HG03460 (cell line): Measurements from ENCODE around the gene PLK5.
"Not testable (repeated sequence)": the region's sequence is repeated elsewhere in the genome, so short reads cannot be mapped to it uniquely, and the experiment has no call there.

Experiments used
- ATAC-seq: cut with Tn5 transposase; IDR thresholded peaks from one replicate; pipeline ENCODE4 v1.9.1; 2021; ENCODE audit not compliant: unreplicated experiment

The PLK5 gene

GRCh38 chr19:1507763-1508506 lies 15.9 kb upstream of the PLK5 start:
- peak; percentile 63 for ATAC-seq

GRCh38 chr19:1508507-1508856 lies 15.4 kb upstream of the PLK5 start:
- ATAC-seq: no peak

- ATAC-seq: no peak
These were observed 14.1 kb upstream of the PLK5 start for GRCh38 chr19:1509602-1510441.

- ATAC-seq: no peak
These were observed 13.5 kb upstream of the PLK5 start for GRCh38 chr19:1510442-1510806.

GRCh38 chr19:1510807-1511206 lies 13.1 kb upstream of the PLK5 start:
- ATAC-seq: no peak

GRCh38 chr19:1511318-1512317 lies 12.3 kb upstream of the PLK5 start:
- no peak for ATAC-seq

- no peak for ATAC-seq
These were observed 11.0 kb upstream of the PLK5 start, which contains the start of gene ADAMTSL5 for GRCh38 chr19:1512671-1513498. Gene ADAMTSL5, minus strand, starts transcription at chr19:1513019. Its CDS starts 2,076 bp downstream, at chr19:1510943.

GRCh38 chr19:1513499-1514294 lies 10.2 kb upstream of the PLK5 start:
- no peak for ATAC-seq

GRCh38 chr19:1514295-1514661 lies 9.6 kb upstream of the PLK5 start:
- ATAC-seq: no peak

- ATAC-seq: no peak
These were observed 8.7 kb upstream of the PLK5 start for GRCh38 chr19:1514986-1515721.

GRCh38 chr19:1516395-1516753 lies 7.5 kb upstream of the PLK5 start:
- no peak for ATAC-seq

- no peak for ATAC-seq
These were observed 5.4 kb upstream of the PLK5 start for GRCh38 chr19:1518471-1518870.

- ATAC-seq: not testable (repeated sequence)
These were observed 4.1 kb upstream of the PLK5 start for GRCh38 chr19:1519802-1520201.

GRCh38 chr19:1520203-1520780 lies 3.6 kb upstream of the PLK5 start:
- ATAC-seq: no peak

- ATAC-seq: no peak
These were observed 2.2 kb upstream of the PLK5 start for GRCh38 chr19:1521636-1522035.

GRCh38 chr19:1522061-1522460 lies 1.8 kb upstream of the PLK5 start:
- ATAC-seq: no peak

- ATAC-seq: no peak
These were observed 1.0 kb upstream of the PLK5 start for GRCh38 chr19:1522838-1523237.

GRCh38 chr19:1524287-1524971 lies 552 bp downstream of the PLK5 start:
- ATAC-seq: no peak
